Thyroid gland (tissue), 4 donors: ENCODE data around the gene PREB. TPM values are rescaled to one million over a fixed set of nuclear protein-coding genes. Genes with fewer than 3 reads are reported as not detected.

Experiments
- DNase-seq, 2 donors: peaks; one replicate each; pipeline ENCODE4 v3.0.0-alpha.2; 2019
- H3K27ac ChIP-seq, 3 donors: fragments of 200-600 bp; sonication (generic); 1 replicate in 2 of 3; 2 replicates in 1 of 3; pipeline ENCODE4 v1.5.1; 2016 to 2019; ENCODE audit warnings: mild to moderate bottlenecking in 1 of 3, moderate library complexity in 1 of 3
- H3K27me3 ChIP-seq: fragments of 200-600 bp; sonication (generic); one replicate; pipeline ENCODE4 v1.5.1; 2019
- H3K36me3 ChIP-seq, 2 donors: fragments of 200-600 bp; sonication (generic); one replicate each; pipeline ENCODE4 v1.5.1; 2016 to 2019
- H3K4me1 ChIP-seq, 2 donors: fragments of 200-600 bp; sonication (generic); one replicate each; pipeline ENCODE4 v1.5.1; 2017 to 2019
- H3K4me3 ChIP-seq, 3 donors: fragments of 200-600 bp; sonication (generic); replicated peaks in 1 of 3; 1 replicate in 2 of 3; 2 replicates in 1 of 3; pipeline ENCODE4 v1.5.1; 2016; ENCODE audit warnings: mild to moderate bottlenecking in 1 of 3
- H3K9me3 ChIP-seq: fragments of 200-600 bp; sonication (generic); one replicate; pipeline ENCODE4 v1.5.1; 2017
- CTCF ChIP-seq, 6 experiments: fragments of 200-600 bp in 3 of 6; fragments of 450-650 bp in 3 of 6; sonication (generic) in 3 of 6; IDR thresholded peaks; one replicate each; pipeline ENCODE4 v1.5.1; 2016 to 2019; ENCODE audit warnings: antibody characterized with exemption in 6 of 6, mild to moderate bottlenecking in 2 of 6, inconsistent platforms in 1 of 6, moderate library complexity in 1 of 6
- POLR2A ChIP-seq, 2 donors: fragments of 450-650 bp; IDR thresholded peaks; one replicate each; pipeline ENCODE4 v1.6.1; 2017; ENCODE audit warnings: antibody characterized with exemption in 2 of 2, mild to moderate bottlenecking in 2 of 2, moderate library complexity in 1 of 2
- WGBS, 2 donors: methylation state at CpG; one replicate each; pipeline ENCODE4 v1.1.5; 2017; 5-methylcytosine and 5-hydroxymethylcytosine counted together
- intact Hi-C: fragments of 100-400 bp; cut with DNase I; formaldehyde crosslinking; loops from one replicate; pipeline ENCODE4 v1.15.1; 2023
- total RNA-seq, 4 donors: library from RNA; depleted of rRNA; stranded (reverse); fragments of >200 nt; gene quantifications; one replicate each; pipeline ENCODE4 v1.2.3, GENCODE V29; 2016

Gene PREB
- total RNA-seq, 4 donors from 2014 or later, result 52.4 to 84.0 (median 55.2) TPM

GRCh38 chr2:27127883-27128667, 6.4 kb downstream of the PREB start:
- intact Hi-C loops, result no loop called here
- DNase-seq, result no peak
- WGBS, 2 donors, result 81 to 94% methylated on average over 3 to 7 of the region's 9 CpGs

GRCh38 chr2:27126252-27126710, 8.2 kb downstream of the PREB start:
- H3K4me1 ChIP-seq, result peaks cover 0 to 10% of the 10 kb centered on the region in 2 donors
- intact Hi-C loops, result no loop called here

More at GRCh38 chr2:27127883-27128667, 6.4 kb downstream of the PREB start:
- H3K36me3 ChIP-seq, result peaks cover 11 to 24% of the 10 kb centered on the region in 2 donors
- peaks cover 2 to 14% of the 10 kb centered on the region in 2 donors for H3K4me1 ChIP-seq
- H3K27ac ChIP-seq, result no peak overlapping the region
- H3K4me3 ChIP-seq, result no peak overlapping the region
- H3K27me3 ChIP-seq, result no peaks in the 10 kb centered on the region
- H3K9me3 ChIP-seq, result no peaks in the 10 kb centered on the region
- TF ChIP-seq POLR2A (IDR thresholded peaks at IDR 0.05), result no peak
- TF ChIP-seq CTCF (IDR thresholded peaks at IDR 0.05), result no peak

GRCh38 chr2:27125104-27125503, 9.3 kb downstream of the PREB start:
- H3K27ac ChIP-seq, result no peak overlapping the region
- WGBS, 2 donors, result 83 to 90% methylated on average over 3 of the region's 3 CpGs
- no peaks in the 10 kb centered on the region for H3K36me3 ChIP-seq
- no peak overlapping the region for H3K4me3 ChIP-seq
- peaks cover 0 to 10% of the 10 kb centered on the region in 2 donors for H3K4me1 ChIP-seq
- no peak for TF ChIP-seq POLR2A (IDR thresholded peaks at IDR 0.05)
- TF ChIP-seq CTCF (IDR thresholded peaks at IDR 0.05), result no peak
- no peaks in the 10 kb centered on the region for H3K9me3 ChIP-seq
- intact Hi-C loops, result no loop called here
- H3K27me3 ChIP-seq, result no peaks in the 10 kb centered on the region
- DNase-seq, result no peak

More at GRCh38 chr2:27126252-27126710, 8.2 kb downstream of the PREB start:
- H3K36me3 ChIP-seq, result peaks cover 10% of the 10 kb centered on the region in 2 donors
- no peak overlapping the region for H3K27ac ChIP-seq
- H3K4me3 ChIP-seq, result no peak overlapping the region
- 62 to 65% methylated on average over 5 of the region's 5 CpGs for WGBS, 2 donors
- TF ChIP-seq POLR2A (IDR thresholded peaks at IDR 0.05) (no peak), CTCF (IDR thresholded peaks at IDR 0.05) (no peak)
- no peaks in the 10 kb centered on the region for H3K27me3 ChIP-seq
- no peak for DNase-seq
- no peaks in the 10 kb centered on the region for H3K9me3 ChIP-seq

- H3K27me3 ChIP-seq, result no peaks in the 10 kb centered on the region
- H3K4me1 ChIP-seq, result peaks cover under 1 to 16% of the 10 kb centered on the region in 2 donors
- intact Hi-C loops, result no loop called here
- H3K4me3 ChIP-seq, result peak within 1 kb of the TSS in 2 of 3 donors; percentile 19 to 55
- TF ChIP-seq POLR2A (IDR thresholded peaks at IDR 0.05) (peak in 1 of 2 donors; percentile 33), CTCF (IDR thresholded peaks at IDR 0.05) (no peak)
- peak; percentile 65 for DNase-seq
- WGBS, 2 donors, result 7 to 10% methylated on average over 22 to 29 of the region's 47 CpGs
- H3K27ac ChIP-seq, result peak within 1 kb of the TSS in 1 of 3 donors; percentile 3
- H3K36me3 ChIP-seq, result no peaks in the 10 kb centered on the region
- H3K9me3 ChIP-seq, result no peaks in the 10 kb centered on the region
Observed at GRCh38 chr2:27123302-27124150, 10.9 kb downstream of the PREB start, which contains the start of gene ABHD1. Gene ABHD1, plus strand, starts transcription at chr2:27123815. Its CDS starts 134 bp downstream, at chr2:27123949.
